GM12872 (cell line): ENCODE results near the gene GPR149.

ENCODE experiments used
- CTCF ChIP-seq: IDR thresholded peaks from 3 replicates; pipeline ENCODE4 v1.5.1; 2011; ENCODE audit warnings: low read depth, mild to moderate bottlenecking, low read length, moderate library complexity; ENCODE audit not compliant: insufficient read depth

The GPR149 gene

DNA sequence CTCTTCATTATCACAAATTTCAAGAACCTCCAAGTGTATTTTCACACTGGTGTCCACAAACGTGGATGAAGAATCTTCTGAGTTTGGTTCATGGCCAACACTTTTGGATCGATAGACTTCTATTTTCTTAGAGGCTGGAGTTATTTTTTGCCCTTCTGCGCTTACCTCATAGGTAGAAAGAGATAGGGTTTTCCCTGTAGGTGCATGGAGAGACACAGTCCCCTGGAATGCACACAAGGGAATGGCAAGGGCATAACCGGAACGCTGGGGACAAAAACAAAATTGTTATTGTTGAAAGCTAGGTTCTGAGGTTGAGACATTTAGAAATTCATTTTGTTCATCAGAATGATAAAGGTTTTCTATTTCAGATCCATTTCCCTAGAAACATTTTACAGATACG lies 92.0 kb downstream of the GPR149 start:
- no peak for TF ChIP-seq CTCF

DNA sequence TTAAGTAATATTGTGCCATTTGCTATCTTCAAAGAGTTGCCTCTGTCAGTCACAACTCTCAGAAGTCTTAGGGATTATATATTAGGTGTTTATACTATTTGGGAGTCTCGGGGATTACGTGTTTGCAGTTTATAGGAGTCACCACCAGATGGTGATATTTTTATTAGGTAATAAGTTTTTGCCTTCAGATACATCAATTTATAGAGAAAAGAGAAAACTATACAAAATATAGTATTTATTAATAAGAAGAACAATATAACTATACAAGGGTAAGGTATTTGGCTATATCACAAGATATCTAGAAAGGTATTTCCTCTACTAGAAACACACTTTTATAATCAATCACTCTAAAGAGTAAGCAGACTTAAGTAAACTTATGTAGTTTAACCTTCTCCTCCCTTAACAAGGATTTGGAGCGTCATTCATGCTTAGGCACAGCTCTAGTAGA lies 95.0 kb downstream of the GPR149 start:
- TF ChIP-seq CTCF, result peak; percentile 30; the same call in 1 of the 3 replicates

GRCh38 chr3:154327871-154328270 lies 102.1 kb downstream of the GPR149 start:
- TF ChIP-seq CTCF, result no peak

GRCh38 chr3:154324919-154325318 lies 105.1 kb downstream of the GPR149 start:
- TF ChIP-seq CTCF, result no peak

DNA sequence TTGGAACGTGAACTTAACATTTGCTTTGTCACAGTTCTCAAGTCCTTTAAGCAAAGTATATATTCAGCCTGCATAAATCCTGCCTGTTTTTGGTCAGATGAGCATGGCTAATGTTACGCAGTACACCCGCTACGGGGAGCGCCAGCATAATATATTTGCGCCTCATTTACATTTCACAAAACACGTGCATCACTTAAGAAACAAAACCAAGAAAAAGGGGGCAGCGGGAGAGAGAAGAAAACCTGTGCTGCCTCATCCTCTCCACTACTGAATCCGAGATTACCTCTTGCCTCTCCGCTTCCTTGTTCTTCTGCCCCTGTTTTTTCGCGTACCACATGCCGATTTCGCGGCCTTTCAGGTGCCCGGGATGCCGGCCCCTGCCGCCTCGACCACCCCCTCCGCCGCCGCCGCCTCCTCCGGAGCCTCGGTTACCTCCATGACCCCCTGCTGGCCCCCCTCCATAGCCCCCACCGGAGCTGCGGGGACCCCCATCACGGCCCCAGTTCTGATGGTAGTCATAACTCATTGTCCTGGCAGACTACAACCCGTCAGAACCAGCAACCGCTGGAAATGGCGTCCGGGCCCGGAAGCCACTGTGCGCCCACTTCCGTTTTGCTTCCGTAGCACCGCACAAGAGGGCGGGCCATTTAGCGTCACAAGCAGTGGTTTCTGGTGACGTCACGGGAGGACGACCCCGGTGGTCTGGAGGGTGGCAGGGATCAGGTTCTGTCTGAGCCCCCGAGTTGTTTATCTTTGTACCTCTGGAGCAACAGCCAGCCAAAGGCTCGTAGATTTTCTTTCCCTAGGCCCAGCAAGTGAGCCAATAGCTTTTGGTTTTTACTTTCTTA lies 105.9 kb downstream of the GPR149 start, which contains the start of gene DHX36:
DHX36 (minus strand) TSS at position 597 of the 848 bp plus-strand sequence; CDS start at position 526, 71 bp downstream.
- TF ChIP-seq CTCF, result no peak

DNA sequence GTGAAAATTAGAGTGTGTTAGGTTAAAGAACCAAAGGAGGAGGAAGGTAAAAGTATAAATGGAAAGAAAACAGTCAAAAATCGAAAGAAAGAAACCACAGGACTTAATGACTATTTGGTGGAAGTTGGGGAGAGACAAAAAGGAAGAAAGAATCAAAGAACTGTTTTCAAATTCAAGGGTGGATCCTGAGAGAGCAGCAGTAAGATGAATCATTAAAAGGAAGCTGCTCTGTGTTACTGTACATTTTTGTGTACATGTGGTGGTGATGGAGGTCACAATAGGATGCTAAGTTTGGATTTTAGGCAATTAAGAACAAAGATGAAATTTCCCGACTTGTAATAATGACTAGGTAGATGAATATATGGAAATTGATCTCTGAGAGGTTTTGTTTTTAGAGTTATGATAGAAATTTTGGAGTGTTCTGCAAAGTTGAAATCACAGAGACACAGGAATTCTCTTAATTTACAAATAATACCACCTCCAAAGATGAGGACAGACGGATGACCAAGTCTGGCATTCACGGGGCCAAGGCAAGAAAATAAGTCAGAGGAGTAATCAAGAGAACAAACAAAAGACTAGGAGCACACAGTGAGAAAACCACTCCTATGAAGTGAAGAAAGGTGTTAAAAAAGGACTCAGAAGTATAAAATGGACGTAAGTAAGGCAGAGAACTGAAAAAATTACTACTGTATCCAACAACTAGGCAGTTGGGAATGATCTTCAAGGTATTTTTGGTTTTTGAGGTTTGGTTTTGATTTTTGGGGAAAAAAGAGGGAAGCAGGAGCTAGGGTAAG lies 112.8 kb downstream of the GPR149 start:
- TF ChIP-seq CTCF, result no peak

DNA sequence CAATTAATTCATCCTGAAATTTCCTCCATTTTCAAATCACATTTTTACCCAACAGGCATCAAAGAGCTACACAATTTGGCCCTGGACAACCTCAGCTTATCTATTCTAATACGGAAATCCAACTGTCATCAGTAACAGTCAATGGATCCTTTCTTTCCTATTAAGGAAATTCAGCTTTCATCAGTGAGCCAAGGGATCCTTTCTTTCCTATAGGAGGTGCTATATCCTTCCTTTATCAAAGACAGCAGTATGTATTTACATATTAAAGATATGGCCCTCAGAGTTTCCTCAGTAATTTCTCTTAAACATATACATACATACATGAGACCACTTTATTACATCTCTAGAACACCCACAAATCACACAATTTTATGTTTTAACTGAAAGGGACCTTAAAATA lies 115.8 kb downstream of the GPR149 start:
- TF ChIP-seq CTCF, result no peak
